CD14-positive monocyte (primary cell): ENCODE data around the gene NRXN3. TPM values are rescaled to one million over a fixed set of nuclear protein-coding genes. Genes with fewer than 3 reads are reported as not detected.

Source experiments
- DNase-seq, 3 donors: peaks; one replicate each; pipeline ENCODE4 v3.0.0-alpha.2; 2011 to 2022
- H2AFZ ChIP-seq: 2 replicates; pipeline ENCODE4 v1.6.0; 2012; ENCODE audit warnings: mild to moderate bottlenecking, low read depth, low read length, inconsistent platforms; ENCODE audit not compliant: insufficient read depth, poor library complexity, severe bottlenecking
- H3K27ac ChIP-seq, 2 donors: 1 replicate in 1 of 2; 2 replicates in 1 of 2; pipeline ENCODE4 v1.5.1; 2012 to 2013; ENCODE audit warnings: low read length in 2 of 2, control low read depth in 1 of 2, inconsistent platforms in 1 of 2, low read depth in 1 of 2, mild to moderate bottlenecking in 1 of 2
- H3K27me3 ChIP-seq, 2 donors: one replicate each; pipeline versions ENCODE4 v1.6.0 to v1.6.1; 2011 to 2013; ENCODE audit warnings: low read length in 2 of 2; ENCODE audit not compliant: control insufficient read depth in 2 of 2, insufficient read depth in 2 of 2
- H3K36me3 ChIP-seq, 2 donors: replicated peaks in 1 of 2; 1 replicate in 1 of 2; 2 replicates in 1 of 2; pipeline versions ENCODE4 v1.5.1 to v1.6.1; 2012 to 2013; ENCODE audit warnings: low read length in 2 of 2, control low read depth in 1 of 2, inconsistent platforms in 1 of 2, mild to moderate bottlenecking in 1 of 2; ENCODE audit not compliant: insufficient read depth in 2 of 2, control insufficient read depth in 1 of 2
- H3K4me1 ChIP-seq, 2 donors: 1 replicate in 1 of 2; 2 replicates in 1 of 2; pipeline versions ENCODE4 v1.5.1 to v1.6.1; 2012 to 2013; ENCODE audit warnings: low read length in 2 of 2, control low read depth in 1 of 2, inconsistent platforms in 1 of 2, mild to moderate bottlenecking in 1 of 2, moderate library complexity in 1 of 2; ENCODE audit not compliant: insufficient read depth in 2 of 2, control insufficient read depth in 1 of 2
- H3K4me2 ChIP-seq: replicated peaks from 2 replicates; pipeline ENCODE3; 2012; ENCODE audit warnings: low read length, moderate library complexity, mild to moderate bottlenecking; ENCODE audit not compliant: poor library complexity, severe bottlenecking; ENCODE audit errors: extremely low read depth
- H3K4me3 ChIP-seq, 3 experiments: fragments of 200-600 bp in 1 of 3; sonication (generic) in 1 of 3; replicated peaks in 1 of 3; 1 replicate in 2 of 3; 2 replicates in 1 of 3; pipeline ENCODE4 v1.5.1; 2011 to 2013; ENCODE audit warnings: low read length in 3 of 3, mild to moderate bottlenecking in 3 of 3, control low read depth in 2 of 3, low read depth in 2 of 3, inconsistent platforms in 1 of 3, moderate library complexity in 1 of 3
- H3K79me2 ChIP-seq: 2 replicates; pipeline ENCODE4 v1.6.0; 2012; ENCODE audit warnings: mild to moderate bottlenecking, control low read depth, inconsistent platforms, low read length, moderate library complexity; ENCODE audit not compliant: insufficient read depth
- H3K9ac ChIP-seq: 2 replicates; pipeline ENCODE4 v1.6.0; 2017; ENCODE audit warnings: low read length, mild to moderate bottlenecking; ENCODE audit not compliant: insufficient read depth, poor library complexity, severe bottlenecking
- H3K9me3 ChIP-seq, 2 donors: replicated peaks in 1 of 2; 1 replicate in 1 of 2; 2 replicates in 1 of 2; pipeline versions ENCODE4 v1.5.1 to v1.6.1; 2012 to 2013; ENCODE audit warnings: low read length in 2 of 2, control low read depth in 1 of 2; ENCODE audit not compliant: control insufficient read depth in 1 of 2, insufficient read depth in 1 of 2
- H4K20me1 ChIP-seq: 2 replicates; pipeline ENCODE4 v1.6.0; 2012; ENCODE audit warnings: mild to moderate bottlenecking, low read length, control low read depth, moderate library complexity; ENCODE audit not compliant: insufficient read depth
- H3K27ac Mint-ChIP-seq, 7 donors: one replicate each; pipeline ENCODE4 v1.8.0; 2020; ENCODE audit warnings: mild to moderate bottlenecking in 7 of 7, mixed read lengths in 7 of 7, moderate library complexity in 6 of 7, inconsistent platforms in 2 of 7
- H3K27me3 Mint-ChIP-seq, 3 donors: one replicate each; pipeline ENCODE4 v1.8.0; 2021 to 2022; ENCODE audit warnings: low read depth in 3 of 3, mild to moderate bottlenecking in 3 of 3, mixed read lengths in 3 of 3, moderate library complexity in 3 of 3, inconsistent platforms in 1 of 3
- H3K36me3 Mint-ChIP-seq, 2 donors: one replicate each; pipeline ENCODE4 v1.8.0; 2020; ENCODE audit warnings: mixed read lengths in 2 of 2, inconsistent platforms in 1 of 2, mild to moderate bottlenecking in 1 of 2
- H3K4me1 Mint-ChIP-seq: one replicate; pipeline ENCODE4 v1.8.0; 2020; ENCODE audit warnings: mild to moderate bottlenecking, mixed read lengths
- H3K4me3 Mint-ChIP-seq, 2 donors: one replicate each; pipeline ENCODE4 v1.8.0; 2020; ENCODE audit warnings: mild to moderate bottlenecking in 2 of 2, mixed read lengths in 2 of 2, moderate library complexity in 1 of 2
- H3K9me3 Mint-ChIP-seq, 7 donors: one replicate each; pipeline ENCODE4 v1.8.0; 2020 to 2022; ENCODE audit warnings: mixed read lengths in 7 of 7, mild to moderate bottlenecking in 6 of 7, moderate library complexity in 6 of 7, inconsistent platforms in 2 of 7
- WGBS: methylation state at CpG from one replicate; pipeline ENCODE4 v1.1.5; 2013; ENCODE audit warnings: missing lambda C conversion rate; ENCODE audit not compliant: insufficient coverage; 5-methylcytosine and 5-hydroxymethylcytosine counted together
- intact Hi-C, 2 donors: fragments of 100-400 bp; cut with micrococcal nuclease; formaldehyde crosslinking; loops; one replicate each; pipeline versions ENCODE4 v1.15.0 to v1.15.1; 2023
- polyA plus RNA-seq, 3 donors: library from polyadenylated mRNA; depleted of rRNA in 1 of 3; unstranded in 2 of 3; stranded (reverse) in 1 of 3; fragments of 300-500 nt in 2 of 3; fragments of >200 nt in 1 of 3; fragmentation: Illumina TruSeq in 2 of 3; gene quantifications; 1 replicate in 2 of 3; 2 replicates in 1 of 3; pipeline ENCODE4 v1.2.3, GENCODE V29; 2012 to 2021
- TF ChIP-seq, protein P1 (sequence below): fragments of 200-600 bp; IDR thresholded peaks from one replicate; pipeline ENCODE4 v1.8.0; 2022; ENCODE audit warnings: antibody characterized with exemption, mild to moderate bottlenecking

The NRXN3 gene
- polyA plus RNA-seq, 3 donors: not detected

DNA sequence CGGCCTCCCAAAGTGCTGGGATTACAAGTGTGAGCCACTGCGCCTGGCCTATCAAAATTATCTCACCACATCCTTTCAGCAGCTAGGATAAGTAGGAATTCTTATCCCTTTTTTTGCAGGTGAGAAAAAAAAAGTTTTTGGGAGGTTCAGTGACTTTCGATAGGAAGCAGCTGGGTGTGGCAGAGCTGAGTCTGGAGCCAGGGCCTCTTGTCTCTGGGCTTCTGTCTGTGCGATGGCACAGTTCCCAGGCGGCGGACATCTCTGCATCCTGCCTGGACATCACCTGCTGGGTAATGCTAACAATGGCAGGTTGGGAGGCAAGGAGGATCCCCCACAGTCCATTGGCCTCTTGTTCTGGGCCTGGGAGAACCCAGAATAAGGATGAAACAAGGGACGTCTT lies 12.5 kb downstream of the NRXN3 start:
- H3K9me3 ChIP-seq: no peaks in the 10 kb centered on the region
- Mint-ChIP-seq H3K27me3 (peaks cover 12 to 21% (median 14%) of the 10 kb centered on the region in 3 donors), H3K27ac (no peak overlapping the region), H3K4me1 (no peaks in the 10 kb centered on the region), H3K4me3 (no peak overlapping the region), H3K9me3 (no peaks in the 10 kb centered on the region), H3K36me3 (no peaks in the 10 kb centered on the region)
- no peak overlapping the region for H3K27ac ChIP-seq
- intact Hi-C loops: no loop called here
- no peaks in the 10 kb centered on the region for H3K27me3 ChIP-seq
- TF ChIP-seq, protein P1, sequence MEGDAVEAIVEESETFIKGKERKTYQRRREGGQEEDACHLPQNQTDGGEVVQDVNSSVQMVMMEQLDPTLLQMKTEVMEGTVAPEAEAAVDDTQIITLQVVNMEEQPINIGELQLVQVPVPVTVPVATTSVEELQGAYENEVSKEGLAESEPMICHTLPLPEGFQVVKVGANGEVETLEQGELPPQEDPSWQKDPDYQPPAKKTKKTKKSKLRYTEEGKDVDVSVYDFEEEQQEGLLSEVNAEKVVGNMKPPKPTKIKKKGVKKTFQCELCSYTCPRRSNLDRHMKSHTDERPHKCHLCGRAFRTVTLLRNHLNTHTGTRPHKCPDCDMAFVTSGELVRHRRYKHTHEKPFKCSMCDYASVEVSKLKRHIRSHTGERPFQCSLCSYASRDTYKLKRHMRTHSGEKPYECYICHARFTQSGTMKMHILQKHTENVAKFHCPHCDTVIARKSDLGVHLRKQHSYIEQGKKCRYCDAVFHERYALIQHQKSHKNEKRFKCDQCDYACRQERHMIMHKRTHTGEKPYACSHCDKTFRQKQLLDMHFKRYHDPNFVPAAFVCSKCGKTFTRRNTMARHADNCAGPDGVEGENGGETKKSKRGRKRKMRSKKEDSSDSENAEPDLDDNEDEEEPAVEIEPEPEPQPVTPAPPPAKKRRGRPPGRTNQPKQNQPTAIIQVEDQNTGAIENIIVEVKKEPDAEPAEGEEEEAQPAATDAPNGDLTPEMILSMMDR: no peak
- H3K36me3 ChIP-seq: no peaks in the 10 kb centered on the region
- H3K4me1 ChIP-seq: no peaks in the 10 kb centered on the region
- H3K4me2 ChIP-seq: no peak overlapping the region
- DNase-seq: no peak
- no peaks in the 10 kb centered on the region for H3K79me2 ChIP-seq
- H4K20me1 ChIP-seq: no peaks in the 10 kb centered on the region
- no peak overlapping the region for H2AFZ ChIP-seq
- H3K4me3 ChIP-seq: no peak overlapping the region
- H3K9ac ChIP-seq: no peak overlapping the region
- WGBS: 100% methylated on average over 3 of the region's 7 CpGs

DNA sequence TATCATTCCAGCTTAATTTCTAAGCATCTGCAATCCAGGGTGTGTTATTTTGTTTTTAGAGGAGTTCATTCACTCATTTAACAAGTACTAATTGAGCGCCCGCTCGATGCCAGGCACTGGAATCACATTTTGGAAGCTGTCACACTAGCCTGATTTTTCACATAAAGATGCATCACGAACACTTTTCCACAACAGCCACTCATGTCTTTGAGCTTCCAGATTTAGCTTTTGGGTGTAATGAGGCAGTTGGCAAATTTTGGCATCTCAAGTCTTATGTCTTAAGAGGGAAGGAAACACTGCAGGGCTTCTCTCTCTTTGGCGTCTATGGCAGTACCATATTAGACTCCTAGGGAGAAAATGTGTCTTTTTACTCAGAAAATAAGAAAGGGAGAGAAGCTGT lies 14.0 kb downstream of the NRXN3 start:
- Histone ChIP-seq H3K4me2 (no peak overlapping the region), H3K79me2 (no peaks in the 10 kb centered on the region), H3K27me3 (no peaks in the 10 kb centered on the region), H4K20me1 (no peaks in the 10 kb centered on the region), H3K27ac (no peak overlapping the region), H3K4me1 (no peaks in the 10 kb centered on the region), H3K36me3 (no peaks in the 10 kb centered on the region), H3K9ac (no peak overlapping the region), H3K9me3 (no peaks in the 10 kb centered on the region), H2AFZ (no peak overlapping the region), H3K4me3 (no peak overlapping the region)
- Mint-ChIP-seq H3K36me3 (no peaks in the 10 kb centered on the region), H3K27me3 (peaks cover 14 to 26% (median 14%) of the 10 kb centered on the region in 3 donors), H3K4me3 (no peak overlapping the region), H3K9me3 (peaks cover 0 to 2% (median 0%) of the 10 kb centered on the region in 7 donors), H3K27ac (no peak overlapping the region), H3K4me1 (no peaks in the 10 kb centered on the region)
- no peak for DNase-seq
- intact Hi-C loops: no loop called here
- no CpG with 5 or more reads among the region's 5 CpGs for WGBS
- TF ChIP-seq, protein P1: no peak
